ENCODE data around the gene GRK2.

DNA sequence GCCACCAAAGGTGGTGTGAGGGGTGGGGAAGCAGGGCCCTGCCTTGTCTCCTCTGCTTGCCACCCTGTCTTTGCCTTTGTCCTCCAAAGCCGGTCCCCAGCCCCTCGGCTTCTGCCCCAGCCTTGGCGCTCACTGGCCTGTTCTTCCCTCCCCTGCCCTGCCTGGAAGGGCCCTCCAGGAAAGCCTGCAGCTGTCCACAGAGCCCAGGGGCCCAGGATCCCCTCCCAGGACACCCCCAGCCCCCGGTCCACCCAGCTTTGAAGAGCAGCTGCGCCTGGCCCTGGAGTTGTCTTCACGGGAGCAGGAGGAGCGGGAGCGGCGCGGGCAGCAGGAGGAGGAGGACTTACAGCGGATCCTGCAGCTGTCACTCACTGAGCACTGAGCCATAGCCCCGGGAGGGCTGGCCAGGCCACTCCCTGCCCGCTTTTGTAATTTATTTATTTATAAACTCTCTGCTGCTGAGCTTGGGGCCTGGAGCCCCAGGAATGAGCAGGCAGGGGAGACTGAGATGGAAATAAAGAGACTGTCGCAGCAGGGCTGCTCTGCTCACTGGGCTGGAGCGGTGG, 35.8 kb downstream of the GRK2 start:
- no peak for TF ChIP-seq POLR2AphosphoS5 (IDR thresholded peaks at IDR 0.05; ENCODE audit: low read depth, low read length)
- TF ChIP-seq POLR2A (IDR thresholded peaks at IDR 0.05; ENCODE audit: low read depth, low read length) = no peak
- TF ChIP-seq TAF1 (IDR thresholded peaks at IDR 0.05; ENCODE audit: low read depth, low read length) = no peak
- no peak for TF ChIP-seq POU2F2 (IDR thresholded peaks at IDR 0.05; ENCODE audit: low read depth, low read length)
- TF ChIP-seq SPI1 (IDR thresholded peaks at IDR 0.05; ENCODE audit: low read depth, low read length) = no peak
